Endothelial cell of umbilical vein (primary cell): Measurements from ENCODE around the gene WASL.

Experiments used
- CTCF ChIP-seq, 2 donors: IDR thresholded peaks; 1 replicate in 1 of 2; 2 replicates in 1 of 2; pipeline ENCODE4 v1.5.1; 2011; ENCODE audit warnings: low read length in 2 of 2, mild to moderate bottlenecking in 2 of 2, moderate library complexity in 2 of 2, control low read depth in 1 of 2, inconsistent platforms in 1 of 2, low read depth in 1 of 2; ENCODE audit not compliant: insufficient read depth in 1 of 2; ENCODE audit errors: extremely low read depth in 1 of 2
- EZH2 ChIP-seq: IDR thresholded peaks from 2 replicates; pipeline ENCODE4 v1.6.1; 2012; ENCODE audit warnings: borderline replicate concordance, low read depth, mild to moderate bottlenecking, moderate library complexity, low read length, inconsistent platforms; ENCODE audit not compliant: severe bottlenecking
- FOS ChIP-seq: IDR thresholded peaks from 2 replicates; pipeline ENCODE4 v1.6.1; 2011; ENCODE audit warnings: mild to moderate bottlenecking, low read length, moderate library complexity, borderline replicate concordance; ENCODE audit not compliant: insufficient read depth
- GATA2 ChIP-seq: IDR thresholded peaks from 2 replicates; pipeline ENCODE4 v1.7.0; 2011; ENCODE audit warnings: low read depth, mild to moderate bottlenecking, moderate library complexity, mixed read lengths, low read length; ENCODE audit not compliant: insufficient read length, insufficient read depth
- JUN ChIP-seq: IDR thresholded peaks from 2 replicates; pipeline ENCODE4 v1.6.1; 2011; ENCODE audit warnings: borderline replicate concordance, low read depth; ENCODE audit not compliant: insufficient read length, insufficient read depth
- MYC ChIP-seq: IDR thresholded peaks from one replicate; pipeline ENCODE4 v1.6.1; 2011; ENCODE audit warnings: mild to moderate bottlenecking, low read depth, low read length
- POLR2A ChIP-seq: IDR thresholded peaks from 2 replicates; pipeline ENCODE4 v1.6.1; 2012; ENCODE audit warnings: low read depth, mild to moderate bottlenecking, control low read depth, low read length
- POLR2AphosphoS5 ChIP-seq: IDR thresholded peaks from 2 replicates; pipeline ENCODE4 v1.6.1; 2012; ENCODE audit warnings: low read depth, mild to moderate bottlenecking, control low read depth, low read length, moderate library complexity; ENCODE audit not compliant: insufficient read depth

- TF ChIP-seq CTCF (IDR thresholded peaks at IDR 0.05; ENCODE audit: extremely low read depth in 1 of 2, insufficient read depth in 1 of 2, low read depth in 1 of 2, low read length in 2 of 2) (no peak), GATA2 (no peak), EZH2 (no peak), POLR2A (no peak), JUN (no peak), MYC (no peak), POLR2AphosphoS5 (no peak), FOS (no peak)
Observed at GRCh38 chr7:123662293-123662692, 86.5 kb downstream of the WASL start.
